Osteocyte (in vitro differentiated cells): ENCODE measurements around the gene NPTN. TPM values are rescaled to one million over a fixed set of nuclear protein-coding genes. Genes with fewer than 3 reads are reported as not detected.
A peak's percentile ranks its signal among the peaks of the same experiment; 100 is the strongest.

ENCODE experiments used
- DNase-seq: peaks from one replicate; pipeline ENCODE4 v3.0.0; 2021; ENCODE audit warnings: mixed read lengths; ENCODE audit not compliant: unreplicated experiment; ENCODE audit errors: extremely low spot score
- H3K27ac Mint-ChIP-seq: one replicate; pipeline ENCODE4 v1.8.0; 2021; ENCODE audit warnings: mild to moderate bottlenecking, mixed read lengths; ENCODE audit not compliant: unreplicated experiment
- H3K27me3 Mint-ChIP-seq: one replicate; pipeline ENCODE4 v1.8.0; 2021; ENCODE audit warnings: mixed read lengths; ENCODE audit not compliant: unreplicated experiment
- H3K36me3 Mint-ChIP-seq: one replicate; pipeline ENCODE4 v1.8.0; 2021; ENCODE audit warnings: mixed read lengths; ENCODE audit not compliant: unreplicated experiment
- H3K4me1 Mint-ChIP-seq: one replicate; pipeline ENCODE4 v1.8.0; 2021; ENCODE audit warnings: mixed read lengths; ENCODE audit not compliant: unreplicated experiment
- H3K4me3 Mint-ChIP-seq: one replicate; pipeline ENCODE4 v1.8.0; 2021; ENCODE audit warnings: mild to moderate bottlenecking, moderate library complexity, mixed read lengths; ENCODE audit not compliant: unreplicated experiment
- H3K9me3 Mint-ChIP-seq: one replicate; pipeline ENCODE4 v1.8.0; 2021; ENCODE audit warnings: mixed read lengths; ENCODE audit not compliant: unreplicated experiment
- CTCF ChIP-seq: fragments of 200-600 bp; sonication (generic); IDR thresholded peaks from 2 replicates; pipeline ENCODE4 v1.5.0; 2021; ENCODE audit warnings: antibody characterized with exemption, mild to moderate bottlenecking, moderate library complexity
- total RNA-seq: library from RNA; stranded (reverse); gene quantifications from 2 replicates; pipeline ENCODE4 v1.2.1, GENCODE V29; 2021

Gene NPTN
- total RNA-seq, 1 donor from 2014 or later, result 192 TPM

- Mint-ChIP-seq H3K4me1 (peaks cover 73% of the 10 kb centered on the region), H3K9me3 (no peaks in the 10 kb centered on the region), H3K27ac (peak overlapping the region; percentile 100), H3K27me3 (no peaks in the 10 kb centered on the region), H3K36me3 (no peaks in the 10 kb centered on the region), H3K4me3 (peak overlapping the region; percentile 78)
- no peak for TF ChIP-seq CTCF
- no peak for DNase-seq
Observed at GRCh38 chr15:73633991-73634495, 854 bp upstream of the NPTN start.

GRCh38 chr15:73632670-73633058 is 525 bp downstream of the NPTN start:
- Mint-ChIP-seq H3K4me3 (peak overlapping the region; percentile 79), H3K9me3 (no peaks in the 10 kb centered on the region), H3K27ac (peak overlapping the region; percentile 81), H3K36me3 (no peaks in the 10 kb centered on the region), H3K27me3 (no peaks in the 10 kb centered on the region), H3K4me1 (peaks cover 83% of the 10 kb centered on the region)
- no peak for TF ChIP-seq CTCF
- no peak for DNase-seq

- DNase-seq, result no peak
- peak overlapping the region; percentile 79 for H3K4me3 Mint-ChIP-seq
- H3K4me1 Mint-ChIP-seq, result peaks cover 83% of the 10 kb centered on the region
- H3K27ac Mint-ChIP-seq, result peak overlapping the region; percentile 81
- H3K9me3 Mint-ChIP-seq, result no peaks in the 10 kb centered on the region
- H3K36me3 Mint-ChIP-seq, result no peaks in the 10 kb centered on the region
- no peaks in the 10 kb centered on the region for H3K27me3 Mint-ChIP-seq
- no peak for TF ChIP-seq CTCF
Observed at GRCh38 chr15:73631915-73632669, 1.1 kb downstream of the NPTN start.

- H3K27ac Mint-ChIP-seq, result peak overlapping the region; percentile 81
- peaks cover 82% of the 10 kb centered on the region for H3K4me1 Mint-ChIP-seq
- H3K36me3 Mint-ChIP-seq, result no peaks in the 10 kb centered on the region
- no peak for TF ChIP-seq CTCF
- no peaks in the 10 kb centered on the region for H3K27me3 Mint-ChIP-seq
- no peak for DNase-seq
- no peaks in the 10 kb centered on the region for H3K9me3 Mint-ChIP-seq
- peak overlapping the region; percentile 79 for H3K4me3 Mint-ChIP-seq
Observed at GRCh38 chr15:73630921-73631362, 2.2 kb downstream of the NPTN start.

- no peaks in the 10 kb centered on the region for H3K27me3 Mint-ChIP-seq
- H3K4me3 Mint-ChIP-seq, result peak overlapping the region; percentile 79
- H3K27ac Mint-ChIP-seq, result peak overlapping the region; percentile 81
- H3K4me1 Mint-ChIP-seq, result peaks cover 79% of the 10 kb centered on the region
- H3K36me3 Mint-ChIP-seq, result no peaks in the 10 kb centered on the region
- H3K9me3 Mint-ChIP-seq, result no peaks in the 10 kb centered on the region
- TF ChIP-seq CTCF, result no peak
- no peak for DNase-seq
Observed at GRCh38 chr15:73629798-73630429, 3.3 kb downstream of the NPTN start.
